Central memory CD4-positive, alpha-beta T cell (primary cell): Measurements from ENCODE around the gene SAE1.
A peak's percentile ranks its signal among the peaks of the same experiment; 100 is the strongest.
"Not testable (repeated sequence)": the region's sequence is repeated elsewhere in the genome, so short reads cannot be mapped to it uniquely, and the experiment has no call there.

ENCODE experiments used
- DNase-seq: peaks from one replicate; pipeline ENCODE4 v3.0.0; 2022

SAE1 gene

DNA sequence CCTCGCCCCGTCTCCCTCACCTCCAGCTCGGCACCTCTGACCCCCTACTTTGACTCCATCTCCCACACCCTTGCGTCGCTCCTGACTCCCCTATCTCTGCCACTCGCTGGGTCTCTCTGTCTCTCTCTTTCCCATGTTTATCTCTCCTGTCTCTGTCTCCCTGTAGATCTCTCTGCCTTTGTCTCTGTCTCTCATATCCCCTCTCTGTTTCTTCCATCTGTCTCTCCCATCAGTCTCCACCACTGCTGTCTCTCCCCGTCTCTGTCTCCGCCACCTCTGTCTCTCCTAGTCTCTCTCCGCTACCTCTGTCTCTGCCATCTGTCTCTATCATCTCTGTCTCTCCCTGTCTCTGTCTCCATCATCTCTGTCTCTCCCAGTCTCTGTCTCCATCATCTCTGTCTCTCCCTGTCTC, 112.7 kb downstream of the SAE1 start:
- no peak for DNase-seq

DNA sequence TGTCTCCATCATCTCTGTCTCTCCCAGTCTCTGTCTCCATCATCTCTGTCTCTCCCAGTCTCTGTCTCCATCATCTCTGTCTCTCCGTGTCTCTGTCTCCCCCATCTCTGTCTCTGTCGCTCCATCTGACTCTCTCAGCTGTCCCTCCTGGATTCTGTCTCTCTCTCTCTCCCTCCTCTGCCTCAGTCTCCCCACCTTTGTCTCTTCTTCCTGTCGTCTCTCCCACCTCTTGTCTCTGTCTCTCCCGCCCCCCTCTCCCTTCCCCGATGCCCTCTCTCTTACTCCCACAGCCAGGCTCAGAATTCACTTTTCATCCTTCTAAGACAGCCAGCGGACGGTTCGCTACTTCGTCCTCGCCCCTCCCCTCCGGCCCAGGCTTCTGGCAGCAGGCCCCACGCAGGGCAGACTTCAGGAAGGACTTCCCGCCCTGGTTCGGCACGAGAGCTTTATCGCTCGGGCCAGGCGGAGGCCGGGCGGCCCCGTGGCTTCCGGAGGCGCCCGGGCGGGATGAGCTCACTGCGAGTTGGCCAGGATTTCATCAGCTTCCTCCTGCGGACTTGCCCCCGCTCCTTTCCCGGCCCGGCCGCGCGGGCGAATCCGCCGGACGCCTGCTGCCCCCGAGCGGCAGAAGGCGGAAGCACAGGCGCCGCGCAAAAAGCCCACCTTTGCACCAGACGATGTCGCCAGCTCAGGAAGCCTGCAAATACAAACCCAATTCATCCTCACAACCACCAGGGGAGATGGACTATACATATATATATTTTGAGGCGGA, 113.3 kb downstream of the SAE1 start:
- DNase-seq, result peak; percentile 85

DNA sequence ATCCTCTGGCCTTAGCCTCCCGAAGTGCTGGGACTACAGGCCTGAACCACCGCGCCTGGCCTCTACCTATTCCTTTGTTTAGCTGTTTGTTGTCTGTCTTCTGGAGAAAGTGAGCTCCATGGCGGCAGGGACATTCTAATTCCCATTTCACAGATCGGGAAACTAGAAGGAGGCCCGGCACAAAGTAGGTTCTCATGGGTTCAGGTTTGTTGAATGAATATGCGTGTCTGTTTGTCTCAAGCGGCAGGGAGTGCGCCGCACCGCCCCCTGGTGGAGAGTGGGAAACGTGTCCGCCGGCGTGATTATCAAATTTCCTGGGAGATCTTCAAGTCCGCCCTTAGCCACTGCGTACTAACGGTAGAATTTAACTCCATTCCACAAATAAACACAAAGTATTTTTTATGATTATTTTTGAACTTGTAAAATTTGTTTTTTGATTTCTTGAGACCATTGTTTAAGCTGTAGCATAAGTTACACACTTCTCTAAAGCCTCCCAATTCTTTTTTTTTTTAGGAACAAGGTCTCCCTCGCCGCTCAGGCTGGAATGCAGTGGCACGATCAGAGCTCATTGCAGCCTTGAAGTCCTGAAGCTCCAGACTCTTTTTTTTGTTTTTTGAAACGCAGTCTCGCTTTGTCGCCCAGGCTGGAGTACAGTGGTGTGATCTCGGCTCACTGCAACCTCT, 116.8 kb downstream of the SAE1 start:
- peak; percentile 70 for DNase-seq

- DNase-seq, result not testable (repeated sequence)
Observed at GRCh38 chr19:47253016-47253415, 122.4 kb downstream of the SAE1 start.

- DNase-seq, result no peak
Observed at GRCh38 chr19:47253467-47253881, 122.8 kb downstream of the SAE1 start.

GRCh38 chr19:47253970-47254369, 123.3 kb downstream of the SAE1 start:
- DNase-seq, result no peak

- DNase-seq, result peak; percentile 92
Observed at GRCh38 chr19:47255879-47256692, 125.5 kb downstream of the SAE1 start, which contains the start of gene CCDC9. CCDC9 (plus strand) TSS chr19:47256525; CDS start chr19:47258401, 1,876 bp downstream.

GRCh38 chr19:47256693-47257410, 126.2 kb downstream of the SAE1 start:
- peak; percentile 97 for DNase-seq

- no peak for DNase-seq
Observed at GRCh38 chr19:47257411-47258169, 127.0 kb downstream of the SAE1 start.

DNA sequence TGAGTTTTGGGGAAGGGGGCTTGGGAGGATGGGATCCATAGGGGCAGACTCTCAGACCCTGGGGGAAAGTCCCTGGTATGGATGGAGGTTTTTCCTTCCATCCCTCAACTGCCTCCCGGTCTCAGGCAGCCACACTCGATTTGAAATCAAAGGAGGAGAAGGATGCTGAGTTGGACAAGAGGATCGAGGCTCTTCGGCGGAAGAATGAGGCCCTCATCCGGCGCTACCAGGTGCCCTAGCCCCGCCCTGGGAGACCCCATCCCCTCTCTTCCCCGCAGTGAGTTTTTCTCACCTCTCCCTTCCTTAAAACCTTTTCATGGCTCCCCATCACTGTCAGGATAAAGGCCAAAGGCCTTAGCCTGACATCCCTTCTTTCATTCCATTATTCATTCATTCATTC, 127.8 kb downstream of the SAE1 start:
- DNase-seq, result no peak

DNA sequence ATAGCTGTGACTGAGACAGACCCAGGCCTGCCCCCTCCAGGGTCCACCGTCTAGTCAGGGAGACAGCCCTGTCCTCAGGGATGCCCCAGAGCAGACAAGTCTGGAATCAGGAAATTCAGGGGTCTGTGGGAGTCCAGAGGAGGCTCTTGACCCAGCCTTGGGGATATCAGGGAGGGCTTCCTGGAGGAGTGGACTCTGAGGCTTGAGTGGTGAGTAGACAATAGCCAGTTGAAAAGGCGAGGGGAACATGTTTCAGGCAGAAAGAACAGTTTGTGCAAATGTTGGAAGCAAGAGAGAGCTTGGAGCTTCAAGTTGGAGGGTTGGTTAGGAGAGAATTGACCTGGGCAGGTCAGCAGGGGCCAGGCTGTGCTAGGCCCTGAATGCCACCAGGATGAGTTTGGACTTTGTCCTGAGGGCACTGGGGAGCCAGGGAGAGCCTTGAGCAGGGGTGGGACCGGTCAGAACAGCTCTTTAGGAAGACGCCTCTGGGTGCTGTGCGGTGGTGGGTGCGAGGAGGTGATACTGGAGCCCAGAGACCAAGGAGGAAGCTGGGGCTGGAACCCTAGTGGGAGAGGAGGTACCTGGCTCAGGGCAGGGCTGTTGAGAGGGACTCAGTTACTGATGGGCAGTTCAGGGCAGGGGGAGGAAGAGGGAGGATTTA, 128.4 kb downstream of the SAE1 start:
- DNase-seq, result no peak
